ENCODE data around the gene ARHGEF17. TPM values are rescaled to one million over a fixed set of nuclear protein-coding genes. Genes with fewer than 3 reads are reported as not detected.
"Not testable (repeated sequence)": the region's sequence is repeated elsewhere in the genome, so short reads cannot be mapped to it uniquely, and the experiment has no call there.

Gene ARHGEF17
- total RNA-seq, 6 experiments from 2014 or later: 4.6 to 7.3 (median 5.4) TPM

DNA sequence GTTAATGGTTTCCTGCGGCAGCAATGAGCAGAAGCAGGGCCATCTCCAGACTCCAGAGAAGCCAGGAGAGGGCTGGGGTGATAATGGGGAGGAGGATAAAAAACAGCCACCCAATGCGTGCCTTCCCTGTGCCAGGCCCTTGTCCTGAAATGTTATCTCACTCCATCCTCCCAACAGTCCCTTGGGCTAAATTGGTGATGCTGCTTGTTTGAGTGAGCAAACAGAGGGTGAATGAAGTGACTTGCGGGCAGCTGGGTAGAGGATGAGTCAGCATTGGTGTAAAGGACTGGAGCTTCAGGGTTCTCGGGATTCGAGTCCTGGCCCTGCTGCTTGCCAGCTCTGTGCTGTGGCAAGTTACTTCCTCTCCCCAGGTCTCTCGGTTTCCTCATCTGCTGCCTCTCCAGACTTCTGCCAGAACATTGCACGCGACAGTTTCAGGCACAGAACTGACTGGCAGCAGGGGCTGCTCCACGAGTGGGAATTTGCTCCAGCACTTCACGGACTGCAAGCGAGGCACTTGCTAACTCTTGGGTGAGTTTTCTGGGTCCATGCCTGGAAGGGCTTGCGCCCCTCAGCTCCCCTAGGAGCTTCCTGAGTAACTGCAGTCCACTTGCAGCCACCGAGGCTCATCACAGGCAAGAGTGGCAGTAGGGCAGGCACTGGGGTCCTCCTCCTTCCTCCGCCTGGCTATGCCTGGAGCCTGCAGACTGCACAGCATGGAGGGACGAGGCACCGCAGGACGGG, 36.0 kb upstream of the ARHGEF17 start, which contains the start of gene P2RY6:
Gene P2RY6, plus strand, starts transcription at position 403 of the 744 bp plus-strand sequence. CDS start 24,181 bp downstream, outside the sequence.
- Histone ChIP-seq H3K27me3 (no peaks in the 10 kb centered on the region), H3K4me3 (peak within 1 kb of the TSS in 1 of 3 donors; percentile 13), H3K9me3 (no peaks in the 10 kb centered on the region), H3K36me3 (no peaks in the 10 kb centered on the region), H3K4me1 (no peaks in the 10 kb centered on the region), H3K27ac (no peak within 1 kb of the TSS)
- TF ChIP-seq CTCF (IDR thresholded peaks at IDR 0.05) (no peak), POLR2A (IDR thresholded peaks at IDR 0.05) (no peak)
- ATAC-seq (peak; percentile 37 to 64 (median 48)), DNase-seq (peak in 1 of 3 donors; percentile 42)
- intact Hi-C loops (cut with DNase I): no loop called here
- WGBS (ENCODE audit: insufficient coverage, low coverage, low lambda C conversion rate, missing lambda C conversion rate): 56% methylated on average over 8 of the region's 17 CpGs

DNA sequence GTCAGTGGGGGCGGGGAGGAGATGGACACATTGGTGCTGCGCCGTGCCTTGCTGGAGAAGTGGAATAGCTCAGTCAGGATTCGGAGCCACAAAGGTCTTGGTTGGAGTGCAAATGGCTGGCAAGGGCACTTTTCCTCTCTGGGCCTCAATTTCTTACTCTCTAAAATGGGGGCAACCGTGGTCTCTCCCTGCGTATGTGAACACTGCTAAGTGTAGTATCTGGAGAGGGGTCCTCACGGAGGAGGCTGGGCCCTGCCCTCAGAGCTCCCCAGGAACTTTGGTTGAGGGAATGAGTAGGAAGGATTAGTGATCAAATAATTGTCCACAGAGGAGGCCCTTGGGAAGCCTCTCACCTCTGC, 35.4 kb upstream of the ARHGEF17 start:
- Histone ChIP-seq H3K27ac (no peak overlapping the region), H3K4me3 (peak overlapping the region in 1 of 3 donors; percentile 13), H3K27me3 (no peaks in the 10 kb centered on the region), H3K36me3 (no peaks in the 10 kb centered on the region), H3K4me1 (no peaks in the 10 kb centered on the region), H3K9me3 (no peaks in the 10 kb centered on the region)
- 95% methylated on average over 3 of the region's 7 CpGs for WGBS (ENCODE audit: insufficient coverage, low coverage, low lambda C conversion rate, missing lambda C conversion rate)
- intact Hi-C loops (cut with DNase I): no loop called here
- DNase-seq: no peak
- peak in 1 of 4 donors; percentile 6 for ATAC-seq
- no peak for TF ChIP-seq POLR2A (IDR thresholded peaks at IDR 0.05)
- TF ChIP-seq CTCF (IDR thresholded peaks at IDR 0.05): no peak

DNA sequence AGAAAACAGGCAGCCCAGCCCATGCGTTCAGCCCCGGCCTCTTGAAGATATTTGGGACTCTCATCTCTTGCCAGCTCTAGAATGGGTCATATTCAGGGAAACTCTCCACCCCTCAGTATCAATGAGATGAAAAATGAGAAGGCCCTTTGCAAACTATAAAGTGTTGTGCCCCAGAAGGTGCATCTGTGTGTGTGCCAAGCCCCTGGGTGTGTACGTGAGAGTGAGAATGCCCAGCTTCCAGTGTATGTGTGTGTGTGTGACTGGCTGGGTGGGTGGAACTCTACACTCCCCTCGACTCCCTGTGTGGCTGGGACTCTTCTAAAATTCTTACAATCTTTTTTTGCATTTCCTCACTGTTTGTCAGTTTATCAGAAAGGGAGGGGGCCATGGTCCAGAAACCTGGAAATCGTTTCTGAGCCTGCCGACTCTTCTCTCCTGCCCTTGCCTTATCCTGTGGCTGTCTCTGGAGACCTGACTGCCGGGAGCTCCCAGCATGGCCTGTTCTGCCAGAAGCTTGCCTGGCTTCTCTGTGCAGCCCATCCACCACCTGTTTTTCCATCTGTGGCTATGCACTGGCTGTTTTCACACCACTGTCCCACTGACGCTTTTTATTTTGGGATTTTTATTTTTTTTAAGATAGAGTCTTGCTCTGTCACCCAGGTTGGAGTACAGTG, 34.7 kb upstream of the ARHGEF17 start:
- Histone ChIP-seq H3K36me3 (no peaks in the 10 kb centered on the region), H3K27me3 (no peaks in the 10 kb centered on the region), H3K4me1 (no peaks in the 10 kb centered on the region), H3K9me3 (no peaks in the 10 kb centered on the region), H3K27ac (no peak overlapping the region), H3K4me3 (no peak overlapping the region)
- ATAC-seq (no peak), DNase-seq (peak in 1 of 3 donors; percentile 24)
- intact Hi-C loops (cut with DNase I): no loop called here
- 60% methylated on average over 7 of the region's 8 CpGs for WGBS (ENCODE audit: insufficient coverage, low coverage, low lambda C conversion rate, missing lambda C conversion rate)
- TF ChIP-seq CTCF (IDR thresholded peaks at IDR 0.05) (no peak), POLR2A (IDR thresholded peaks at IDR 0.05) (no peak)

DNA sequence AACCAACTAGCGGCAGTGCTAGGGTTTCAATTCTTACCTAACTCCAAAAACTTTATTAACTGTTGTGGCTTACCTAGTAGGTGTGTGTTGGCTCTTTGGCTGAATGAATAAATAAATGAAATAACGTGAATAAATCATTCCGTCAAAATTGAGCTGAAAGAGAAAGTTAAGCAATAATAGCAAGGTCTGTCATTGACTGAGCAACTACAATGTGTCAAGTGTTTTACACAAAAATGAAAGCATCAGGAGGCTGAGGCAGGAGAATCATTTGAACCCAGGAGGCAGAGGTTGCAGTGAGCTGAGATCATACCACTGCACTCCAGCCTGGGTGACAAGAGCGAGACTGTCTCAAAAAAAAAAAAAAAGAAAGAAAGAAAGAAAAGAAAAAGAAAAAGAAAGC, 33.9 kb upstream of the ARHGEF17 start:
- H3K4me3 ChIP-seq; intact Hi-C loops (cut with DNase I); ATAC-seq; DNase-seq; H3K27me3 ChIP-seq; H3K9me3 ChIP-seq; H3K36me3 ChIP-seq; H3K27ac ChIP-seq; H3K4me1 ChIP-seq: not testable (repeated sequence)
- 76% methylated on average over 4 of the region's 4 CpGs for WGBS (ENCODE audit: insufficient coverage, low coverage, low lambda C conversion rate, missing lambda C conversion rate)

Data from right lobe of liver (tissue), 6 donors.